ENCODE results near the gene ZNF280A. TPM values are rescaled to one million over a fixed set of nuclear protein-coding genes. Genes with fewer than 3 reads are reported as not detected.

The ZNF280A gene
- total and polyA plus RNA-seq, 9 of the 15 experiments (the other 6 are each of a cell fraction or from before 2014, with no cell fraction given), result 19.0 to 40.8 (median 28.6) TPM

DNA sequence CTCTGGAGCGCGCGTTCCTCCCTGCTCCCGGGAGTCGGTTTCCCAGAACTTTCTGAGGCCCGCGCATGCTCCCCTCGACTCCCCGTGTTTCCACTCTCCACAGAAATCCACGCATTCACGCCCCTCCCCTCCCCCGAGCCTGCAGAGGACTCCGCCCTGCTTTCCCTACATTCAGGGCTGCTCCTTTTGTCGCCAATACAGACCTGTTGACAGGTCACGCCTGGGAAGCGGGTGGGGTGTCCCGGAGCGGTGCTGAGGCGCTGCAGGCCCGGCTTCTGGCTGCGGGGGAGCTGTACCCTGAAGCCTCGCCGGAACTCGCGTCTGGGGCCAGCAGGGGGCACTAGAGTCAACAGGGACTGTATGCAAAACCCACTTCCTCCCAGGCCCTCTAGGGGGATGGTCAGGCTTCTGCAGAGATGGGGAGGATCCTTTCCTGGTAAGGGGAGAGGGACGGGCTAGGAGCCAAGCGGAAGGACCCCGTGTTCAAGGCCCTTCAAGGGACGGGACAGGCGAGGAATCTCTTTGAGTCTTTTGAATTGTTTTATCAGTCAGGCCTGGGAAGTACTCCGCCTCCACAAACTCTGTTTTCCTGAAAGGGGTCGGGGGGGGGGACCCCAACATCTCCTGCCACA is 39.0 kb upstream of the ZNF280A start, which contains the start of gene PRAME (continued):
- TF ChIP-seq, protein P1, sequence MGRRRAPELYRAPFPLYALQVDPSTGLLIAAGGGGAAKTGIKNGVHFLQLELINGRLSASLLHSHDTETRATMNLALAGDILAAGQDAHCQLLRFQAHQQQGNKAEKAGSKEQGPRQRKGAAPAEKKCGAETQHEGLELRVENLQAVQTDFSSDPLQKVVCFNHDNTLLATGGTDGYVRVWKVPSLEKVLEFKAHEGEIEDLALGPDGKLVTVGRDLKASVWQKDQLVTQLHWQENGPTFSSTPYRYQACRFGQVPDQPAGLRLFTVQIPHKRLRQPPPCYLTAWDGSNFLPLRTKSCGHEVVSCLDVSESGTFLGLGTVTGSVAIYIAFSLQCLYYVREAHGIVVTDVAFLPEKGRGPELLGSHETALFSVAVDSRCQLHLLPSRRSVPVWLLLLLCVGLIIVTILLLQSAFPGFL (CRISPR knock-in tag; IDR thresholded peaks at IDR 0.05), result no peak
- no peak for TF ChIP-seq ZNF324 (CRISPR knock-in tag; IDR thresholded peaks at IDR 0.05)
- TF ChIP-seq, protein P2, sequence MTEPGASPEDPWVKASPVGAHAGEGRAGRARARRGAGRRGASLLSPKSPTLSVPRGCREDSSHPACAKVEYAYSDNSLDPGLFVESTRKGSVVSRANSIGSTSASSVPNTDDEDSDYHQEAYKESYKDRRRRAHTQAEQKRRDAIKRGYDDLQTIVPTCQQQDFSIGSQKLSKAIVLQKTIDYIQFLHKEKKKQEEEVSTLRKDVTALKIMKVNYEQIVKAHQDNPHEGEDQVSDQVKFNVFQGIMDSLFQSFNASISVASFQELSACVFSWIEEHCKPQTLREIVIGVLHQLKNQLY (CRISPR knock-in tag; conservative IDR thresholded peaks at IDR 0.05), result peak in 1 of 2 experiments; percentile 97; a peak in 2 of 4 replicates
- no peak for TF ChIP-seq TBL1XR1 (IDR thresholded peaks at IDR 0.05; ENCODE audit: low read length in 2 of 2)
- TF ChIP-seq XRCC5 (IDR thresholded peaks at IDR 0.05; ENCODE audit: low read depth, low read length), result no peak
- TF ChIP-seq ZBTB8A (IDR thresholded peaks at IDR 0.05; ENCODE audit: partially characterized antibody), result no peak
- TF ChIP-seq ZNF408 (CRISPR knock-in tag; IDR thresholded peaks at IDR 0.05; ENCODE audit: low read depth), result no peak
- TF ChIP-seq, protein P3, sequence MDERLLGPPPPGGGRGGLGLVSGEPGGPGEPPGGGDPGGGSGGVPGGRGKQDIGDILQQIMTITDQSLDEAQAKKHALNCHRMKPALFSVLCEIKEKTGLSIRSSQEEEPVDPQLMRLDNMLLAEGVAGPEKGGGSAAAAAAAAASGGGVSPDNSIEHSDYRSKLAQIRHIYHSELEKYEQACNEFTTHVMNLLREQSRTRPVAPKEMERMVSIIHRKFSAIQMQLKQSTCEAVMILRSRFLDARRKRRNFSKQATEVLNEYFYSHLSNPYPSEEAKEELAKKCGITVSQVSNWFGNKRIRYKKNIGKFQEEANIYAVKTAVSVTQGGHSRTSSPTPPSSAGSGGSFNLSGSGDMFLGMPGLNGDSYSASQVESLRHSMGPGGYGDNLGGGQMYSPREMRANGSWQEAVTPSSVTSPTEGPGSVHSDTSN (CRISPR knock-in tag; IDR thresholded peaks at IDR 0.05; ENCODE audit: low read depth), result no peak
- TF ChIP-seq, protein P3 (tag; conservative IDR thresholded peaks at IDR 0.05; ENCODE audit: low read depth), result no peak
- no peak for TF ChIP-seq NCOA1 (IDR thresholded peaks at IDR 0.05; ENCODE audit: low read depth)
- TF ChIP-seq MAFG (tag; conservative IDR thresholded peaks at IDR 0.05), result no peak

Data from K562 (cell line).